ENCODE results near the gene PDZD2. TPM values are rescaled to one million over a fixed set of nuclear protein-coding genes. Genes with fewer than 3 reads are reported as not detected.
"Not testable (repeated sequence)": the region's sequence is repeated elsewhere in the genome, so short reads cannot be mapped to it uniquely, and the experiment has no call there.

Gene PDZD2
- total RNA-seq, 1 donor from 2014 or later, result 2.6 TPM

DNA sequence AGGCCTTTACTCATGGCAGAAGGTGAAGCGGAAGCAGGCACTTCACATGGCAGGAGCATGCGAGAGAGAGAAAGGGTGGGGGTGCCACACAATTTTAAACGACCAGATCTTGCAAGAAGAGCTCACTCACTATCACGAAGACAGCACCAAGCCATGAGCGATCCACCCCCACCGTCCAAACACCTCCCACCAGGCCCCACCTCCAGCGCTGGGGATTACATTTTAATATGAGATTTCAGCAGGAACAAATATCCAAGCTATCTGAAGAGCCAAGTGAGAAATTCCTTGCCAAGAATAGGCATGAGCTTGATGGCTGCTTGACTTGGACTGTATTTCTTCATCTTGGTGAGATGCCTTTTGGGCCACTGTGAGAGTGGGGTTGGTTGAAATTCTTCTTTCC lies 88.0 kb downstream of the PDZD2 start:
- H3K4me3 ChIP-seq (ENCODE audit: low read length in 3 of 3), result no peak overlapping the region
- H3K36me3 ChIP-seq (ENCODE audit: control insufficient read depth in 3 of 3, insufficient read depth in 3 of 3, low read length in 3 of 3), result no peaks in the 10 kb centered on the region
- H3K9ac ChIP-seq (ENCODE audit: low read depth in 1 of 3, low read length in 3 of 3), result no peak overlapping the region
- H3K27ac ChIP-seq (ENCODE audit: low read depth, low read length), result no peak overlapping the region
- H3K9me3 ChIP-seq (ENCODE audit: control insufficient read depth in 3 of 3, low read length in 3 of 3), result no peaks in the 10 kb centered on the region
- no peaks in the 10 kb centered on the region for H3K4me1 ChIP-seq (ENCODE audit: control insufficient read depth in 3 of 3, insufficient read depth in 3 of 3, low read length in 3 of 3)
- H3K27me3 ChIP-seq (ENCODE audit: control insufficient read depth in 3 of 3, insufficient read depth in 3 of 3, low read length in 3 of 3), result no peaks in the 10 kb centered on the region

DNA sequence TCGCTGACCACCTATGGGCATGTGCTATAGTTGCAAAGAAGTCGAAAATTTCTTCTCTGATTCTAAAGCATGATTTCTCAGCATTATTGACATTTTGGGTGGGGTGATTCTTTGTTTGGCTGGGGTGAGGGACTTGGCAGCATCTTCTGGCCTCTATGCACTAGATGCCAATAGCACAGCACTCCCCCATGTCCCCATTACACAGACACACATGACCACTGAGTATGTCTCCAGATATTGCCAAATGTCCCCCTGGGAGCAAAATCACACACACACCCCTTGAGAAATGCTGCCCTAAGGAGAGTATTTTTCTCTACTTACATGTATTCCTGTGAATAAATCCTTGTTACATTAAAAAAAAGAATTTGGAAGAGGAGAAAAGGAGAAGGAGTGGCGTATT lies 89.1 kb downstream of the PDZD2 start:
- H3K9me3 ChIP-seq (ENCODE audit: control insufficient read depth in 3 of 3, low read length in 3 of 3), result no peaks in the 10 kb centered on the region
- no peak overlapping the region for H3K4me3 ChIP-seq (ENCODE audit: low read length in 3 of 3)
- H3K27me3 ChIP-seq (ENCODE audit: control insufficient read depth in 3 of 3, insufficient read depth in 3 of 3, low read length in 3 of 3), result no peaks in the 10 kb centered on the region
- H3K9ac ChIP-seq (ENCODE audit: low read depth in 1 of 3, low read length in 3 of 3), result no peak overlapping the region
- H3K36me3 ChIP-seq (ENCODE audit: control insufficient read depth in 3 of 3, insufficient read depth in 3 of 3, low read length in 3 of 3), result no peaks in the 10 kb centered on the region
- peaks cover 0 to 2% (median under 1%) of the 10 kb centered on the region in 3 donors for H3K4me1 ChIP-seq (ENCODE audit: control insufficient read depth in 3 of 3, insufficient read depth in 3 of 3, low read length in 3 of 3)
- no peak overlapping the region for H3K27ac ChIP-seq (ENCODE audit: low read depth, low read length)

DNA sequence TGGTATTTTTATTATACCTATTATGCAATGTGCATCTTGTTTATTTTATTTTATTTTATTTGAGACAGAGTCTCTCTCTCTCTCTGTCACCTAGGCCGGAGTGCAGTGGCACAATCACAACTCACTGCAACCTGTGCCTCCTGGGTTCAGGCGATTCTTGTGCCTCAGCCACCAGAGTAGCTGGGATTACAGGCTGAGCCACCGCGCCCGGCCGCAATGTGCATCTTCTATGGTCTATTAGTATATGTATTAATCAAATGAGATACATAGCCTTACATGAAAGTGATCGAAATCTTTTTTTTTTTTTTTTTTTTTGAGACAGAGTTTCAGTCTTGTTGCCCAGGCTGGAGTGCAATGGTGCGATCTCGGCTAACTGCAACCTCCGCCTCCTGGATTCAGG lies 89.9 kb downstream of the PDZD2 start:
- H3K9me3 ChIP-seq (ENCODE audit: control insufficient read depth in 3 of 3, low read length in 3 of 3); H3K36me3 ChIP-seq (ENCODE audit: control insufficient read depth in 3 of 3, insufficient read depth in 3 of 3, low read length in 3 of 3); H3K27ac ChIP-seq (ENCODE audit: low read depth, low read length); H3K4me1 ChIP-seq (ENCODE audit: control insufficient read depth in 3 of 3, insufficient read depth in 3 of 3, low read length in 3 of 3); H3K27me3 ChIP-seq (ENCODE audit: control insufficient read depth in 3 of 3, insufficient read depth in 3 of 3, low read length in 3 of 3); H3K4me3 ChIP-seq (ENCODE audit: low read length in 3 of 3); H3K9ac ChIP-seq (ENCODE audit: low read depth in 1 of 3, low read length in 3 of 3): not testable (repeated sequence)

DNA sequence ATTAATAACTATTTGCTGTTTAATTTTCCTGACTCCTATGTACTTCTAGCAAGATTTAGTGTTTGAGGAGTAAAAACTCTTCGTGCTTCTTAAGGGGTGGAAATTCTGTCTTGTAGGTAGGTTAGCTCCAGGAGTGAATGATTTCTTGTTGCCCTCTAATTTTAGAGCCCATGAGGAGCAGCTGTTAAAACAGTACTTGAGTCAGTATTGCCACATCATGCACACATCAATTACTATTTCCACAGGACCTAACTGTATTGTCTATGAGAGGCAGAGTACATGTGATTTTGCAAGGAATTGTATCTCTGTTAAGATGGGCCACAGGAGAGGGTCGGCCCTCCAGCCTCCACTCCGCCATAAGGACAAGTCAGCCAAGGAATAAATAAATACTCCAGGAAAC lies 91.2 kb downstream of the PDZD2 start:
- no peak overlapping the region for H3K27ac ChIP-seq (ENCODE audit: low read depth, low read length)
- H3K9me3 ChIP-seq (ENCODE audit: control insufficient read depth in 3 of 3, low read length in 3 of 3), result no peaks in the 10 kb centered on the region
- H3K27me3 ChIP-seq (ENCODE audit: control insufficient read depth in 3 of 3, insufficient read depth in 3 of 3, low read length in 3 of 3), result no peaks in the 10 kb centered on the region
- H3K4me3 ChIP-seq (ENCODE audit: low read length in 3 of 3), result no peak overlapping the region
- no peaks in the 10 kb centered on the region for H3K36me3 ChIP-seq (ENCODE audit: control insufficient read depth in 3 of 3, insufficient read depth in 3 of 3, low read length in 3 of 3)
- H3K4me1 ChIP-seq (ENCODE audit: control insufficient read depth in 3 of 3, insufficient read depth in 3 of 3, low read length in 3 of 3), result peaks cover 5 to 7% (median 7%) of the 10 kb centered on the region in 3 donors
- no peak overlapping the region for H3K9ac ChIP-seq (ENCODE audit: low read depth in 1 of 3, low read length in 3 of 3)

DNA sequence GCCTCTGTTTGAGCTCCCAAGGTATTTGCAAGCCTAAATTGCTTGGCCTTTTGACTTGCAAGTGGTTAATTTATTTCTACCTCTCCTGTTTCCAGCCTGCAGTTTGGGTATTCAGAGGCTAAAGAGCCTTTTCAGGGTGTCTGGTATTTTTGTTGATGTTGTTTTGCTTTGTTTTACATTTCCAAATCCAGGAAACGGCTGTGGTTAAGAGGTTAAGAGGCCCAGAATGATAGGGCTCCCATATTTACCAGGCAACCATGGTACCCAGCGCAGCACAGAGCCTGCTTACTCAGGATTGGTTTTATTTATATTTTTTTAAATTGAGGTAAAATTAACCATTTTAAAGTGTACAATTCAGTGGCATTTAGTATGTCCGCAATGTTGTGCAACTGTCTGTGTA lies 92.1 kb downstream of the PDZD2 start:
- Histone ChIP-seq H3K4me1 (ENCODE audit: control insufficient read depth in 3 of 3, insufficient read depth in 3 of 3, low read length in 3 of 3) (peaks cover 5 to 7% (median 7%) of the 10 kb centered on the region in 3 donors), H3K9ac (ENCODE audit: low read depth in 1 of 3, low read length in 3 of 3) (no peak overlapping the region), H3K27me3 (ENCODE audit: control insufficient read depth in 3 of 3, insufficient read depth in 3 of 3, low read length in 3 of 3) (no peaks in the 10 kb centered on the region), H3K4me3 (ENCODE audit: low read length in 3 of 3) (no peak overlapping the region), H3K27ac (ENCODE audit: low read depth, low read length) (no peak overlapping the region), H3K36me3 (ENCODE audit: control insufficient read depth in 3 of 3, insufficient read depth in 3 of 3, low read length in 3 of 3) (no peaks in the 10 kb centered on the region), H3K9me3 (ENCODE audit: control insufficient read depth in 3 of 3, low read length in 3 of 3) (no peaks in the 10 kb centered on the region)

DNA sequence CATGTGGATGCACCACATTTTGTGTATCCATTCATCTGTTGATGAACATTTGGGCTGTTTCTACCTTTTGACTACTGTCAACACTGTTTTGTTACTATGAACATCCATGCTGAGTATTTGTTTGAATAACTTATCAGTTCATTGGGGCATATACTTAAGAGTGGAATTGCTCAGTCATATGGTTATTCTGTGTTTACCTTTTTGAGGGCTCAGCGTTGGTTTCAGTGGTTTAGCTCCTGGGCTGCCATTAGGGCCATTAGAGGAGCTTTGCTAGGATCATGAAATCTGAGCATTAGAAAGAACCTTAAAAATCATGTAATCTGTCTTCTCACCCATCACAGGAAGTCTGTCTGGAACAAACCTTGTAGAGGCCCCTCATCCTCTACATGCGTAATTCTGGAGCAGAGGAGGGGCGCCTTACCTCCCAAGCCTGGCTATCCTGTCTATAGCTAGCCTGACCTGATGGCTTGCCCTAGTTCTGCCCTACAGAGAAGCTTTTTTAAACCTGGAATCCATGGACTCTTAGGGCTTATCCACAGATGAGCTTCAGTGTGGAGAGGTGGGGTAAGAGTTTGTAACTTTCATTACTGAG lies 92.9 kb downstream of the PDZD2 start:
- Histone ChIP-seq H3K9ac (ENCODE audit: low read depth in 1 of 3, low read length in 3 of 3) (no peak overlapping the region), H3K27me3 (ENCODE audit: control insufficient read depth in 3 of 3, insufficient read depth in 3 of 3, low read length in 3 of 3) (no peaks in the 10 kb centered on the region), H3K9me3 (ENCODE audit: control insufficient read depth in 3 of 3, low read length in 3 of 3) (no peaks in the 10 kb centered on the region), H3K36me3 (ENCODE audit: control insufficient read depth in 3 of 3, insufficient read depth in 3 of 3, low read length in 3 of 3) (no peaks in the 10 kb centered on the region), H3K4me1 (ENCODE audit: control insufficient read depth in 3 of 3, insufficient read depth in 3 of 3, low read length in 3 of 3) (peaks cover 5 to 7% (median 7%) of the 10 kb centered on the region in 3 donors), H3K4me3 (ENCODE audit: low read length in 3 of 3) (no peak overlapping the region), H3K27ac (ENCODE audit: low read depth, low read length) (no peak overlapping the region)

DNA sequence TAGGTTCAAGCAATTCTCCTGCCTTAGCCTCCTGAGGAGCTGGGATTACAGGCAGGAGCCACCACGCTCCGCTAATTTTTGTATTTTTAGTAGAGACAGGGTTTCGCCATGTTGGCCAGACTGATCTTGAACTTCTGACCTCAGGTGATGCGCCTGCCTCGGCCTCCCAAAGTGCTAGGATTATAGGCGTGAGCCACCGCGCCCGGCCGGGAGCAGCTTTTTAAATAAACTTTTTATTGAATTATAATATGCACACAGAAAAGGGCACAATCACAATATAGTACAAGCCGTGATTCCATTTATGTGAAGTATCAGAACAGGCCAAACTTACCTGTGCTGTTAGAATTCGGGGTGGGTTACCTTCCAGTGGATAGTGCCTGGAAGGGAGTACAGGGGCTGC lies 93.9 kb downstream of the PDZD2 start:
- not testable (repeated sequence) for H3K36me3 ChIP-seq (ENCODE audit: control insufficient read depth in 3 of 3, insufficient read depth in 3 of 3, low read length in 3 of 3); H3K4me1 ChIP-seq (ENCODE audit: control insufficient read depth in 3 of 3, insufficient read depth in 3 of 3, low read length in 3 of 3); H3K9me3 ChIP-seq (ENCODE audit: control insufficient read depth in 3 of 3, low read length in 3 of 3); H3K9ac ChIP-seq (ENCODE audit: low read depth in 1 of 3, low read length in 3 of 3); H3K27ac ChIP-seq (ENCODE audit: low read depth, low read length); H3K27me3 ChIP-seq (ENCODE audit: control insufficient read depth in 3 of 3, insufficient read depth in 3 of 3, low read length in 3 of 3)
- H3K4me3 ChIP-seq (ENCODE audit: low read length in 3 of 3), result peak overlapping the region in 1 of 3 donors; percentile 32

DNA sequence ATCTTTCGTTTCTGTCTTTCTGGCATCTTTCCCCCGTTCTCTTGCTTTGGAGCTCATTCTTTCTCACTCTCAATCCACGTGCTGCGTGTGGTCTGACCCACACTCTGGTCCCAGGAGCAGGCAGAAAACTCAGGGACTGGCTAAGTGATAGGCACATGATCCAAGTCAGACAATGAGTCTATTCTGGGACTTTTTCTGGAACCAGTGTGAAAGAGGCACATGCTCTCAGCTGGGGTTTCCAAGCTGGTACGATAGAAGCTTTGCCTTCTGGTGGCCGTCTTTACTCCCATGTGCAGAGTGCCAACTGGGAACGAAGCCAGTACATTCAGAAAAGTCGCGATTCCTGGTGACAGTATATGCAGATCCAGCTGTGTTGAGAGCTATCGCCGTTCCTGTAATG lies 94.4 kb downstream of the PDZD2 start:
- H3K9me3 ChIP-seq (ENCODE audit: control insufficient read depth in 3 of 3, low read length in 3 of 3), result no peaks in the 10 kb centered on the region
- no peaks in the 10 kb centered on the region for H3K36me3 ChIP-seq (ENCODE audit: control insufficient read depth in 3 of 3, insufficient read depth in 3 of 3, low read length in 3 of 3)
- H3K9ac ChIP-seq (ENCODE audit: low read depth in 1 of 3, low read length in 3 of 3), result no peak overlapping the region
- H3K27ac ChIP-seq (ENCODE audit: low read depth, low read length), result no peak overlapping the region
- no peaks in the 10 kb centered on the region for H3K27me3 ChIP-seq (ENCODE audit: control insufficient read depth in 3 of 3, insufficient read depth in 3 of 3, low read length in 3 of 3)
- peaks cover 5 to 10% (median 7%) of the 10 kb centered on the region in 3 donors for H3K4me1 ChIP-seq (ENCODE audit: control insufficient read depth in 3 of 3, insufficient read depth in 3 of 3, low read length in 3 of 3)
- peak overlapping the region in 2 of 3 donors; percentile 20 to 32 for H3K4me3 ChIP-seq (ENCODE audit: low read length in 3 of 3)

DNA sequence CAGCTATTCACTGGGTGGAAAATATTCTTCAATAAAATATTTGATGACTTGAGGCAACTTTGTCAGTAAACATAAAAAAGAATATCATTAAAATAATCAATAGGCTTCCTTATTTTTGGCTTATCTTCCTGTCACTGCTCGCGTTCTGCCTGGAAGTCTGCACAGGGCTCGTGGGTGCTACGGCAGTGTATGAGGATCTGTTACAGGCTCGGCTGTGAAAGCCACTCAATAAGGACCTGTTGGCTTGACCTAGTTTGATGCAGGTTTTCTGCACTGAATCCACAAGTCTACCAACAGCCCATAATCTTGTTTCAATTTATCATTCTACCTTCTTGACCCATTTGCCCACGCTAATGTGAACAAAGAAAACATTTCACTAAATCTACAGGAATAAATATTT lies 97.2 kb downstream of the PDZD2 start:
- Histone ChIP-seq H3K36me3 (ENCODE audit: control insufficient read depth in 3 of 3, insufficient read depth in 3 of 3, low read length in 3 of 3) (no peaks in the 10 kb centered on the region), H3K27me3 (ENCODE audit: control insufficient read depth in 3 of 3, insufficient read depth in 3 of 3, low read length in 3 of 3) (no peaks in the 10 kb centered on the region), H3K27ac (ENCODE audit: low read depth, low read length) (no peak overlapping the region), H3K9me3 (ENCODE audit: control insufficient read depth in 3 of 3, low read length in 3 of 3) (no peaks in the 10 kb centered on the region), H3K9ac (ENCODE audit: low read depth in 1 of 3, low read length in 3 of 3) (no peak overlapping the region), H3K4me1 (ENCODE audit: control insufficient read depth in 3 of 3, insufficient read depth in 3 of 3, low read length in 3 of 3) (peaks cover 5 to 10% (median 7%) of the 10 kb centered on the region in 3 donors), H3K4me3 (ENCODE audit: low read length in 3 of 3) (no peak overlapping the region)

DNA sequence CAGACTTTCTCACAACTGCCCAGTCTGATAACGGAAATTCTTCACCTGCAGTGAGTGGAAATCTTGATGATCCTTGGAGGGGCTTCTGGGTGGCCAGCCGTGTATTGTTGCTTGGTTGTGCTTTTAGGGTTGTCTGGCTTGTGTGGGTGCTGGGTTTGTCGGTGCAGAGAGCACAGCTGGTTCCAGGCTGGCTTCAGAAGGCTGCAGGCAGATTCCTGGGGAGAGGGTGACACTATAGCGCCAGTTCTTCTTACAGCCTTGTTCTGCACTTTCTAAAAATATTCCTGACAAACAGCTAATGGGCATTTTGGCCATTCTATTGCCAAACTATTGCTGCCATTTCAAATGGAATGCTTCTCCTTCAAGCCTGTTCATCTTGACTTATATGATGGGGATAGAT lies 99.3 kb downstream of the PDZD2 start:
- H3K4me1 ChIP-seq (ENCODE audit: control insufficient read depth in 3 of 3, insufficient read depth in 3 of 3, low read length in 3 of 3), result peaks cover 4 to 13% (median 4%) of the 10 kb centered on the region in 3 donors
- H3K9me3 ChIP-seq (ENCODE audit: control insufficient read depth in 3 of 3, low read length in 3 of 3), result no peaks in the 10 kb centered on the region
- H3K9ac ChIP-seq (ENCODE audit: low read depth in 1 of 3, low read length in 3 of 3), result no peak overlapping the region
- no peaks in the 10 kb centered on the region for H3K27me3 ChIP-seq (ENCODE audit: control insufficient read depth in 3 of 3, insufficient read depth in 3 of 3, low read length in 3 of 3)
- H3K4me3 ChIP-seq (ENCODE audit: low read length in 3 of 3), result peak overlapping the region in 2 of 3 donors; percentile 1 to 2
- H3K27ac ChIP-seq (ENCODE audit: low read depth, low read length), result no peak overlapping the region
- no peaks in the 10 kb centered on the region for H3K36me3 ChIP-seq (ENCODE audit: control insufficient read depth in 3 of 3, insufficient read depth in 3 of 3, low read length in 3 of 3)

Measured in skeletal muscle tissue (tissue), 4 donors.